HG03439 (cell line): ENCODE measurements around the gene TAOK3.

Experiments used
- ATAC-seq: cut with Tn5 transposase; IDR thresholded peaks from one replicate; pipeline ENCODE4 v1.9.1; 2021; ENCODE audit warnings: mild to moderate bottlenecking, moderate library complexity; ENCODE audit not compliant: unreplicated experiment

TAOK3 gene

GRCh38 chr12:118102609-118103008, 270.1 kb downstream of the TAOK3 start:
- ATAC-seq = no peak

GRCh38 chr12:118102070-118102469, 270.6 kb downstream of the TAOK3 start:
- ATAC-seq = no peak

GRCh38 chr12:118101051-118101450, 271.7 kb downstream of the TAOK3 start:
- no peak for ATAC-seq
